Nephron progenitor cell (in vitro differentiated cells): ENCODE data around the gene VIPR2.

ENCODE experiments used
- DNase-seq: peaks from one replicate; pipeline ENCODE4 v3.0.0; 2021
- H3K27ac Mint-ChIP-seq: 2 replicates; pipeline ENCODE4 v1.8.0; 2021; ENCODE audit warnings: mild to moderate bottlenecking, moderate library complexity, mixed read lengths
- H3K27me3 Mint-ChIP-seq: 2 replicates; pipeline ENCODE4 v1.8.0; 2021; ENCODE audit warnings: mild to moderate bottlenecking, low read depth, mixed read lengths; ENCODE audit not compliant: poor library complexity
- H3K36me3 Mint-ChIP-seq: 2 replicates; pipeline ENCODE4 v1.8.0; 2021; ENCODE audit warnings: low read depth, mixed read lengths
- H3K4me1 Mint-ChIP-seq: 2 replicates; pipeline ENCODE4 v1.8.0; 2021; ENCODE audit warnings: mixed read lengths
- H3K4me3 Mint-ChIP-seq: 2 replicates; pipeline ENCODE4 v1.8.0; 2021; ENCODE audit warnings: mild to moderate bottlenecking, moderate library complexity, mixed read lengths
- H3K9me3 Mint-ChIP-seq: 2 replicates; pipeline ENCODE4 v1.8.0; 2021; ENCODE audit warnings: mild to moderate bottlenecking, moderate library complexity, mixed read lengths
- TF ChIP-seq, protein P1 (sequence below): fragments of 200-600 bp; sonication (generic); IDR thresholded peaks from 2 replicates; pipeline ENCODE4 v1.5.0; 2021; ENCODE audit warnings: antibody characterized with exemption

The VIPR2 gene

GRCh38 chr7:159012353-159013069 lies 132.2 kb downstream of the VIPR2 start:
- Mint-ChIP-seq H3K9me3 (no peaks in the 10 kb centered on the region), H3K27ac (no peak overlapping the region), H3K4me3 (no peak overlapping the region), H3K36me3 (no peaks in the 10 kb centered on the region), H3K4me1 (peaks cover 60% of the 10 kb centered on the region), H3K27me3 (peaks cover 15% of the 10 kb centered on the region)
- TF ChIP-seq, protein P1, sequence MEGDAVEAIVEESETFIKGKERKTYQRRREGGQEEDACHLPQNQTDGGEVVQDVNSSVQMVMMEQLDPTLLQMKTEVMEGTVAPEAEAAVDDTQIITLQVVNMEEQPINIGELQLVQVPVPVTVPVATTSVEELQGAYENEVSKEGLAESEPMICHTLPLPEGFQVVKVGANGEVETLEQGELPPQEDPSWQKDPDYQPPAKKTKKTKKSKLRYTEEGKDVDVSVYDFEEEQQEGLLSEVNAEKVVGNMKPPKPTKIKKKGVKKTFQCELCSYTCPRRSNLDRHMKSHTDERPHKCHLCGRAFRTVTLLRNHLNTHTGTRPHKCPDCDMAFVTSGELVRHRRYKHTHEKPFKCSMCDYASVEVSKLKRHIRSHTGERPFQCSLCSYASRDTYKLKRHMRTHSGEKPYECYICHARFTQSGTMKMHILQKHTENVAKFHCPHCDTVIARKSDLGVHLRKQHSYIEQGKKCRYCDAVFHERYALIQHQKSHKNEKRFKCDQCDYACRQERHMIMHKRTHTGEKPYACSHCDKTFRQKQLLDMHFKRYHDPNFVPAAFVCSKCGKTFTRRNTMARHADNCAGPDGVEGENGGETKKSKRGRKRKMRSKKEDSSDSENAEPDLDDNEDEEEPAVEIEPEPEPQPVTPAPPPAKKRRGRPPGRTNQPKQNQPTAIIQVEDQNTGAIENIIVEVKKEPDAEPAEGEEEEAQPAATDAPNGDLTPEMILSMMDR, result no peak
- DNase-seq, result no peak

- no peak for DNase-seq
- Mint-ChIP-seq H3K4me1 (peaks cover 52% of the 10 kb centered on the region), H3K27ac (no peak overlapping the region), H3K27me3 (peaks cover 13% of the 10 kb centered on the region), H3K9me3 (no peaks in the 10 kb centered on the region), H3K4me3 (no peak overlapping the region), H3K36me3 (no peaks in the 10 kb centered on the region)
- TF ChIP-seq, protein P1, result no peak
These were observed 133.0 kb downstream of the VIPR2 start for GRCh38 chr7:159011722-159012022.

DNA sequence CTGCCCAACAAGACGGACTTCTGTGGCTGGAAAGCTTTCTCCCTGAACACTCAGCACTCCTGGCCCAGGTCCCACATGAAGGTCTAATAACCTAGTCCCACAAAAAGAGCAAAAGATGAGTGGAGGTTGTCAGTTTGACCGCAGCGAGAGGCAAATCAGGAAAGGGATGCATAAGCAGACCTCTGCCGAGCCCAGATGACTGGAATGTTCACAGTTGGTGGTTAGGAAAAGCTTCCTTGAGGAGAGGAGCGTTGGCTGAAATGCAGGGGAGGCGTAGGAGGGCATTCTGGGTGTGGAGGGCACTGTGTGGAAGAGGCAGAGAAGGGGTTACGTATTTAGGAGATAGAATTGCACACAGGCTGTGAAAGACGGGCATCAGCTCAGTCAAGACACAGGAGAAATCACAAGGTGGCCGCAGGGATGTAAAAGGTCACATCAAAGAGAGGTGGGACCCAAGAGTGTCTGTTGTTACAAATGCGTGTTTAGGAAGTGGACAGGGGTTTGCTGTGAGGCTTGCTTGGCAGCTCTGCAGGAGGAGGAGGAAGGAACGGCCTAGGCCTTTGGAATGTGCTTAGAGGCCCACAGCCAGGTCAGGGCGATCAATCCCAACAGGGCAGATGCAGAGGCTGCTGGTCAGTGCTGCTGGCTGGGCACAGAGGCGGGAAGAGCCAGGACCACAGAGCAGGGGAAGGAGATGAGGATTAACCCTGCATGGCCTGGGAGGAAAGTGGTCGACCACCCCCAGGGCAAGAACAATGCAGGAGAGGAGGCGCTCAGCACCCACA lies 133.5 kb downstream of the VIPR2 start:
- H3K4me1 Mint-ChIP-seq, result peaks cover 46% of the 10 kb centered on the region
- peak overlapping the region; percentile 3 for H3K27ac Mint-ChIP-seq
- no peak overlapping the region for H3K4me3 Mint-ChIP-seq

GRCh38 chr7:159010411-159010810 lies 134.3 kb downstream of the VIPR2 start:
- Mint-ChIP-seq H3K27me3 (peaks cover 11% of the 10 kb centered on the region), H3K27ac (no peak overlapping the region), H3K36me3 (no peaks in the 10 kb centered on the region), H3K9me3 (no peaks in the 10 kb centered on the region), H3K4me3 (no peak overlapping the region), H3K4me1 (peaks cover 39% of the 10 kb centered on the region)
- TF ChIP-seq, protein P1, result no peak
- DNase-seq, result no peak

More for the DNA sequence above, 133.5 kb downstream of the VIPR2 start:
- TF ChIP-seq, protein P1, result no peak
- Mint-ChIP-seq H3K27me3 (peaks cover 11% of the 10 kb centered on the region), H3K36me3 (no peaks in the 10 kb centered on the region), H3K9me3 (no peaks in the 10 kb centered on the region)
- no peak for DNase-seq

DNA sequence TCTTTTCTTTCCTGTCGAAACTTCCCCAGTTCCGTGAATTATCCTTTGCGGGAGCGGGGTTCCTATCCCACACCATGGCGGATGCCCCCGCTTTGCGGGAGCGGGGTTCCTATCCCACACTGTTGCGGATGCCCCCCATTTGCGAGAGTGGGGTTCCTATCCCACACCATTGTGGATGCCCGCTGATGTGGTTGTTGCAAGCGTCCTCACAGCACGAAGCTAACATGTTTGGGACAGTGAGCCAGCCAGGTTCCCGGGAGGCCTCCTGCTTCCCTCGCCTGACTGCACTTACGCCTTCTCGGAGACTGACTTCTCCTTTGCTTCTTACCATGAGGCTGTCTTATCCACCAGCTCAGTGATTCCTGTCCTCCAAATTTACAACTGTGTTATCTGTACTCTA lies 134.7 kb downstream of the VIPR2 start:
- TF ChIP-seq, protein P1, result no peak
- Mint-ChIP-seq H3K9me3 (no peaks in the 10 kb centered on the region), H3K4me3 (no peak overlapping the region), H3K27ac (no peak overlapping the region), H3K4me1 (peaks cover 35% of the 10 kb centered on the region), H3K27me3 (peaks cover 11% of the 10 kb centered on the region), H3K36me3 (no peaks in the 10 kb centered on the region)
- no peak for DNase-seq
